ENCODE measurements around the gene PIK3R5. TPM values are rescaled to one million over a fixed set of nuclear protein-coding genes. Genes with fewer than 3 reads are reported as not detected.

PIK3R5 gene
- total RNA-seq, 1 donor from 2014 or later: 0.30 TPM

- Histone ChIP-seq H3K9ac (ENCODE audit: low read length) (no peak overlapping the region), H2AFZ (ENCODE audit: low read depth, low read length) (no peak overlapping the region), H3K4me2 (ENCODE audit: low read length) (no peak overlapping the region), H3K36me3 (ENCODE audit: insufficient read depth, low read length) (no peaks in the 10 kb centered on the region), H3K4me3 (ENCODE audit: insufficient read depth, low read depth, low read length) (no peak overlapping the region), H3K27ac (ENCODE audit: low read depth, low read length) (no peak overlapping the region), H3K4me1 (ENCODE audit: insufficient read depth, low read length) (peaks cover 13% of the 10 kb centered on the region), H3K9me3 (ENCODE audit: insufficient read depth, low read depth, low read length) (no peaks in the 10 kb centered on the region), H4K20me1 (ENCODE audit: insufficient read depth, low read length) (no peaks in the 10 kb centered on the region), H3K79me2 (ENCODE audit: insufficient read depth, low read length) (no peaks in the 10 kb centered on the region), H3K27me3 (ENCODE audit: insufficient read depth, low read length) (peaks cover 3% of the 10 kb centered on the region)
- TF ChIP-seq EZH2 (IDR thresholded peaks at IDR 0.05; ENCODE audit: insufficient read depth, low read length): no peak
- no peak for TF ChIP-seq CTCF (IDR thresholded peaks at IDR 0.05; ENCODE audit: insufficient read depth, low read depth, low read length)
- FAIRE-seq: no peak
- Mint-ChIP-seq H3K27me3 (ENCODE audit: low read depth, unreplicated experiment) (peaks cover 40% of the 10 kb centered on the region), H3K4me3 (ENCODE audit: unreplicated experiment) (no peak overlapping the region), H3K4me1 (ENCODE audit: low read depth, unreplicated experiment) (peaks cover 2% of the 10 kb centered on the region), H3K27ac (ENCODE audit: unreplicated experiment) (no peak overlapping the region), H3K36me3 (ENCODE audit: low read depth, unreplicated experiment) (no peaks in the 10 kb centered on the region), H3K9me3 (ENCODE audit: unreplicated experiment) (peaks cover 7% of the 10 kb centered on the region)
- no peak for DNase-seq (ENCODE audit: low read depth)
Observed at GRCh38 chr17:8913879-8914278, 51.6 kb downstream of the PIK3R5 start.

DNA sequence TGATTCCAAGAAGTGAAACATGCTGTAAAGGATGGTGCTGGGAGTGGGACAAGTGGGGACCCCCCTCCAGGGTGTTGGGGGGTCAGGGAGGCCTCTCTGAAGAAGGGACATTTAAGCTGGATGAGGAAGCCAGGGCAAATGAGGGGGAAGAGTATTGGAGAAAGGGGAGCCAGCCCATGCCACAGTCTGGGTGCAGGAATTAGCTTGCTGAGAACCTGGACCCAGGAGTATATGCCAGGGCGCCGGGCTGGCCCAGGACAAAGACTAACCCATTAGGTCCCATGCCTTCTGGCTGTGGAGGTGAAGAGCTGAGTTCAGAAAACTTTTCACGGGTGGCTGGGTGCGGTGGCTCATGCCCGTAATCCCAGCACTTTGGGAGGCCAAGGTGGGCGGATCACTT lies 52.4 kb downstream of the PIK3R5 start:
- peaks cover 43% of the 10 kb centered on the region for H3K27me3 Mint-ChIP-seq (ENCODE audit: low read depth, unreplicated experiment)
- Histone ChIP-seq H3K4me1 (ENCODE audit: insufficient read depth, low read length) (peaks cover 12% of the 10 kb centered on the region), H3K9ac (ENCODE audit: low read length) (no peak overlapping the region), H3K79me2 (ENCODE audit: insufficient read depth, low read length) (no peaks in the 10 kb centered on the region), H3K9me3 (ENCODE audit: insufficient read depth, low read depth, low read length) (no peaks in the 10 kb centered on the region), H3K4me2 (ENCODE audit: low read length) (no peak overlapping the region), H3K36me3 (ENCODE audit: insufficient read depth, low read length) (no peaks in the 10 kb centered on the region), H3K27me3 (ENCODE audit: insufficient read depth, low read length) (peaks cover 4% of the 10 kb centered on the region), H4K20me1 (ENCODE audit: insufficient read depth, low read length) (no peaks in the 10 kb centered on the region), H2AFZ (ENCODE audit: low read depth, low read length) (no peak overlapping the region), H3K4me3 (ENCODE audit: insufficient read depth, low read depth, low read length) (no peak overlapping the region), H3K27ac (ENCODE audit: low read depth, low read length) (no peak overlapping the region)
- H3K4me1 Mint-ChIP-seq (ENCODE audit: low read depth, unreplicated experiment): no peaks in the 10 kb centered on the region
- H3K36me3 Mint-ChIP-seq (ENCODE audit: low read depth, unreplicated experiment): no peaks in the 10 kb centered on the region
- no peak overlapping the region for H3K27ac Mint-ChIP-seq (ENCODE audit: unreplicated experiment)
- H3K9me3 Mint-ChIP-seq (ENCODE audit: unreplicated experiment): peaks cover 7% of the 10 kb centered on the region
- FAIRE-seq: no peak
- no peak overlapping the region for H3K4me3 Mint-ChIP-seq (ENCODE audit: unreplicated experiment)
- no peak for DNase-seq (ENCODE audit: low read depth)
- TF ChIP-seq EZH2 (IDR thresholded peaks at IDR 0.05; ENCODE audit: insufficient read depth, low read length): no peak
- no peak for TF ChIP-seq CTCF (IDR thresholded peaks at IDR 0.05; ENCODE audit: insufficient read depth, low read depth, low read length)

GRCh38 chr17:8912084-8912981 lies 53.2 kb downstream of the PIK3R5 start:
- H3K36me3 Mint-ChIP-seq (ENCODE audit: low read depth, unreplicated experiment): no peaks in the 10 kb centered on the region
- H3K27ac Mint-ChIP-seq (ENCODE audit: unreplicated experiment): no peak overlapping the region
- peaks cover 7% of the 10 kb centered on the region for H3K9me3 Mint-ChIP-seq (ENCODE audit: unreplicated experiment)

More at GRCh38 chr17:8912084-8912981, 53.2 kb downstream of the PIK3R5 start:
- DNase-seq (ENCODE audit: low read depth): no peak
- peaks cover 12% of the 10 kb centered on the region for H3K4me1 ChIP-seq (ENCODE audit: insufficient read depth, low read length)
- no peaks in the 10 kb centered on the region for H4K20me1 ChIP-seq (ENCODE audit: insufficient read depth, low read length)
- H3K27me3 Mint-ChIP-seq (ENCODE audit: low read depth, unreplicated experiment): peaks cover 43% of the 10 kb centered on the region
- H3K4me3 Mint-ChIP-seq (ENCODE audit: unreplicated experiment): no peak overlapping the region
- H3K9ac ChIP-seq (ENCODE audit: low read length): no peak overlapping the region
- H3K9me3 ChIP-seq (ENCODE audit: insufficient read depth, low read depth, low read length): no peaks in the 10 kb centered on the region
- no peaks in the 10 kb centered on the region for H3K79me2 ChIP-seq (ENCODE audit: insufficient read depth, low read length)
- FAIRE-seq: no peak
- H3K4me1 Mint-ChIP-seq (ENCODE audit: low read depth, unreplicated experiment): no peaks in the 10 kb centered on the region
- TF ChIP-seq EZH2 (IDR thresholded peaks at IDR 0.05; ENCODE audit: insufficient read depth, low read length) (no peak), CTCF (IDR thresholded peaks at IDR 0.05; ENCODE audit: insufficient read depth, low read depth, low read length) (no peak)
- H2AFZ ChIP-seq (ENCODE audit: low read depth, low read length): no peak overlapping the region
- no peaks in the 10 kb centered on the region for H3K36me3 ChIP-seq (ENCODE audit: insufficient read depth, low read length)
- no peak overlapping the region for H3K4me3 ChIP-seq (ENCODE audit: insufficient read depth, low read depth, low read length)
- no peak overlapping the region for H3K4me2 ChIP-seq (ENCODE audit: low read length)
- no peak overlapping the region for H3K27ac ChIP-seq (ENCODE audit: low read depth, low read length)
- H3K27me3 ChIP-seq (ENCODE audit: insufficient read depth, low read length): peaks cover 5% of the 10 kb centered on the region

Measured in astrocyte (in vitro differentiated cells and primary cell).